T-helper 1 cell treated with Interleukin-12 subunit alpha and Interleukin-12 subunit beta and Interleukin-4 antibody, amounts not matched to agents 30 ng/mL and 1 ng/mL, for 36 hours (primary cell): ENCODE data around the gene ANKHD1. TPM values are rescaled to one million over a fixed set of nuclear protein-coding genes. Genes with fewer than 3 reads are reported as not detected.
"Not testable (repeated sequence)": the region's sequence is repeated elsewhere in the genome, so short reads cannot be mapped to it uniquely, and the experiment has no call there.

Source experiments
- intact Hi-C: fragments of 100-400 bp; cut with micrococcal nuclease; formaldehyde crosslinking; loops from one replicate; pipeline ENCODE4 v1.15.1; 2024
- total RNA-seq: library from RNA; stranded (reverse); gene quantifications from 2 replicates; pipeline ENCODE4 v1.2.3, GENCODE V29; 2022

The ANKHD1 gene
- total RNA-seq, 1 donor from 2014 or later: 165 TPM

GRCh38 chr5:140418862-140419520 is 17.4 kb downstream of the ANKHD1 start:
- intact Hi-C loops: no loop called here

DNA sequence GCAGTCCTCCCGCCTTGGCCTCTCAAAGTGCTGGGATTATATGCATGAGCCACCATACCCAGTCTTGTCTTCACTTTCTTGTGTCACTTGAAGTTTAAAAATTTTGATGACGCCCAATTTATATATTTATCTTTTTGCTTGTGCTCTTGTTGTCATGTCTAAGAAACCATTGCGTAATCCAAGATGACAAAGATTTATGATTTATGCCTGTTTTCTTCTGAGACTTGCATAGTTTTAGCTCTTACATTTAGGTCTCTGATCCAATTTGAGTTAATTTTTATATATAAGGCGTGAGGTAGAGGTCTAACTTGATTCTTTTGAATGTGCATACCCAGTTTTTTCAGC is 18.6 kb downstream of the ANKHD1 start:
- intact Hi-C loops: no loop called here

DNA sequence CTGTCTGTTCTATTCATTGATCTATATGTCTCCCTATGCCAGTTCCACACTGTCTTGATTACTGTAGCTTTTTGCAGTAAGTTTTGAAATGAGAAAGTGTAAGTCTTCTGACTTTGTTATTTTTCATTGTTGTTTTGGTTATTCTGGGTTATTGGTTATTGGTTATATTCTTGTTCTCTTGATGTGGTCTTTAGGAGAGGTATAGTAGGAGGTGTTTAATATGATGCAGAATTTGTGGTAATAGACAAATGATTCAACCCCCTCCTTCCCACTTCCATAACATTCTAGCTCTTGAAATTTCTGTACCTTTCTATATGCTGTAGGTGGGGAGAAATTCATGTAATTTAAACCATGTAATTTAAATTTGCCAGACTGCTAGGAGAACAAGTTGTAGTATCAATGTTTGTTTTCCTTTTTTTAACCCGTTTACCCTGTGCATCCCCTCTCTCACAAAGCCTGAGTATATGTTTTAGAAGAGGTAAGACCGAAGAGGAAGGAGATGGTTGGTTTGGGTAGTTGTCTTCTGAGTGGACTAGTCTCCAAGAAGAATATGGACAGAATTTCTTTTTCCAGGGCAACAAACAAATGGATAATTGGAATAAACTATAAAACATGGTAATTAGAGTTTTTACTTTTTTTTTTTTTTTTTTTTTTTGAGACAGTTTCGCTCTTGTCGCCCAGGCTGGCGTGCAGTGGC is 19.2 kb downstream of the ANKHD1 start:
- intact Hi-C loops: no loop called here

DNA sequence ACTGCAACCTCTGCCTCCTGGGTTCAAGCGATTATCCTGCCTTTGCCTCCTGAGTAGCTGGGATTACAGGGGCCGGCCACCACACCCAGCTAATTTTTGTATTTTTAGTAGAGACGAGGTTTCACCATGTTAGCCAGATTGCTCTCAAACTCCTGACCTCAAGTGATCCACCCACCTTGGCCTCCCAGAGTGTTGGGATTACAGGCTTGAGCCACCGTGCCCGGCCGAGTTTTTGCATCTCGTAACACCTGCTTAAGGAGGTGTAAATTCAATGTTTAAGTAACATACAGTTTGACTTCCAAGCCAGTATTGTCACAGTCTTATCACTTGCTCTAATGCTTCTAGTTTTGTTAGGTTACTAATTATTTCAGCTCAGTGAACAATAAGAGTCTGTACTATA is 19.7 kb downstream of the ANKHD1 start:
- intact Hi-C loops: not testable (repeated sequence)

DNA sequence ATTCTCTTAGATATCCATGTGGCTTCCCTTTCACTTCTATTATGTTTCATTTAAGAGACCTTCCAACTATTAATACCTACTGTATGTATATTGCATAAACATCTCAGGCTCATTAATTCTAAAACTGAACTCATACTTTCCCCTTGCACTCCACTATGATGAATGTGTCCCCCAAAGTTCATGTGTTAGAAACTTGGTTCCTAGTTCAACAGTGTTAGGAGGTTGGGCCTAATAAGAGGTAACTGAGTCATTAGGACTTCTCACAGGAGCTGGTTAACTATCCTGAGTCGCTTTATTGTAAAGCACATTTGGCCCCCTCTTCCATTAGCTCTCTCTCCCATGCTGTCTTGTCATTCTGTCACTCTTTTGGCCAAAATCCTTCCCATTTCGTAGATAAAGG is 22.0 kb downstream of the ANKHD1 start:
- intact Hi-C loops: no loop called here

DNA sequence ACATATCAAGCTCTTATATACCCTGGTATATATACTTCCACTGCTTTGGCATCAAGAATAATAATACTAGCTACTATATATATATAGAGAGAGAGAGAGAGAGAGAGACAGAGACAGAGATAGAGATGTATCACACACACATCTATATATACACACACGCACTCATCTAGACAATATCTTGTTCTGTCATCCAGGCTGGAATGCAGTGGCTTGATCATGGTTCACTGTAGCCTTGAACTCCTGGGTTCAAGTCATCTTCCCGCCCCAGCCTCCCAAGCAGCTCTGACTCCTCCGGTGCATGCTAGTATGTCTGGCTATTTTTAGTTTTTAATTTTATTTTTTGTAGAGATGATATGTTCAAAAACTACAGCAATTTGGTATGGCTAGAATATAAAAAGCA is 22.5 kb downstream of the ANKHD1 start:
- intact Hi-C loops: no loop called here

GRCh38 chr5:140427726-140428125 is 26.1 kb downstream of the ANKHD1 start:
- intact Hi-C loops: not testable (repeated sequence)

GRCh38 chr5:140429724-140430123 is 28.1 kb downstream of the ANKHD1 start:
- intact Hi-C loops: no loop called here

- intact Hi-C loops: no loop called here
Measured at GRCh38 chr5:140432212-140432611, 30.6 kb downstream of the ANKHD1 start.

GRCh38 chr5:140432916-140433315 is 31.3 kb downstream of the ANKHD1 start:
- intact Hi-C loops: no loop called here

DNA sequence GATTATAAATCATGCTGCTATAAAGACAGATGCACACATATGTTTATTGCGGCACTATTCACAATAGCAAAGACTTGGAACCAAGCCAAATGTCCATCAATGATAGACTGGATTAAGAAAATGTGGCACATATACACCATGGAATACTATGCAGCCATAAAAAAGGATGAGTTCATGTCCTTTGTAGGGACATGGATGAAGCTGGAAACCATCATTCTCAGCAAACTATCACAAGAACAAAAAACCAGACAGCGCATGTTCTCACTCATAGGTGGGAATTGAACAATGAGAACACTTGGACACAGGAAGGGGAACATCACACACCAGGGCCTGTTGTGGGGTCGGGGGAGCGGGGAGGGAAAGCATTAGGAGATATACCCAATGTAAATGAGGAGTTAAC is 55.7 kb downstream of the ANKHD1 start:
- intact Hi-C loops: not testable (repeated sequence)

DNA sequence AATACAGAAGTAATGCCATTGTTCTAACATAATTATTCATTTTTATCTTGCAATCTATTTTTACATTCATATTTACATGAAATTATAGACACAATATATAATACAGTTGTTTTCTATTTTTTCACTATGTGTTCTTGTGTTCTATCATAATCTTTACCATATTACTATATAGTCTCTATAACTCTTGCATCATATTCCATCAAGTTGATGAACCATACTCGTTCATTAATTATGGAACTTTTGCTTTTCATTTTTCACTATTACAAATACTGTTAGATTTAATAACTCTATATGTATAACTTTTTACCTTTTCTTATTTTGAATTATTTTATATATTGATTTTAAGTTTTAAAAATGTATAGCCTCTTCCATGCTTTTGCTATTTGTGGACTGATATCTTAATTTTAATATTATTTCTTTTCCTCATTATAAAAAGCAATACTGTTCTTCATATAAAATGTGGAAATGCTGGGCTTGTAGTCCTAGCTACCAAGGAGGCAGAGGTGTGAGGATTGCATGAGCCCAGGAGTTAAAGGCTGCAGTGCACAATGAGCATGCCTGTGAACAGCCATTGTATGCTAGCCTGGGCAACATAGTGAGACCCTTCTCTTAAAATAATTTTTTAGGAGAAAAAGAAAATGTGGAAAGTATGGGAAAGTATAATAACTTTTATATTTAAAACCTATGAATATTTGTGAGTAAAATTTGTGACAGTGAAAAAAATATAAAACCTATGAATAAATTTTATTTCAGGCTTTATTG is 65.5 kb downstream of the ANKHD1 start:
- intact Hi-C loops: no loop called here

GRCh38 chr5:140468188-140468587 is 66.6 kb downstream of the ANKHD1 start:
- intact Hi-C loops: no loop called here

GRCh38 chr5:140469259-140469658 is 67.6 kb downstream of the ANKHD1 start:
- intact Hi-C loops: no loop called here

- intact Hi-C loops: loop anchor here (5.0 kb wide), 1 partner anchor 157 kb away; the partner anchor contains the start of gene TMCO6
Measured at GRCh38 chr5:140480310-140481014, 78.8 kb downstream of the ANKHD1 start.

GRCh38 chr5:140481758-140482157 is 80.1 kb downstream of the ANKHD1 start:
- intact Hi-C loops: loop anchor here (5.0 kb wide), 1 partner anchor 156 kb away; the partner anchor contains the start of gene TMCO6

- intact Hi-C loops: loop anchor here (5.0 kb wide), 1 partner anchor 154 kb away; the partner anchor contains the start of gene TMCO6
Measured at GRCh38 chr5:140483055-140483454, 81.4 kb downstream of the ANKHD1 start.

DNA sequence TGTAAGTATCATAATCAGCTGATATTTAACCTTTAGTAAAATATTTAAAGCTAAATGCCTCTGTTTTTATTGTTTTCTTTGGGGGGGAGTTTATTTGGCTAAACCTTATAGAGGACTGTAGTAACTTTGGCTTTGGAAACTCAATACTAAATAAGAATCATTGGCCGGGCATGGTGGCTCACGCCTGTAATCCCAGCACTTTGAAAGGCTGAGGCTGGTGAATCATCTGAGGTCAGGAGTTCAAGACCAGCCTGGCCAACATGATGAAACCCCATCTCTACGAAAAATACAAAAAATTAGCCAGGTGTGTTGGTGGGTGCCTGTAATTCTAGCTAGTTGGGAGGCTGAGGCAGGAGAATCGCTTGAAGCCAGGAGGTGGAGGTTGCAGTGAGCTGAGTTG is 86.5 kb downstream of the ANKHD1 start:
- intact Hi-C loops: not testable (repeated sequence)

GRCh38 chr5:140488914-140489313 is 87.3 kb downstream of the ANKHD1 start:
- intact Hi-C loops: no loop called here

DNA sequence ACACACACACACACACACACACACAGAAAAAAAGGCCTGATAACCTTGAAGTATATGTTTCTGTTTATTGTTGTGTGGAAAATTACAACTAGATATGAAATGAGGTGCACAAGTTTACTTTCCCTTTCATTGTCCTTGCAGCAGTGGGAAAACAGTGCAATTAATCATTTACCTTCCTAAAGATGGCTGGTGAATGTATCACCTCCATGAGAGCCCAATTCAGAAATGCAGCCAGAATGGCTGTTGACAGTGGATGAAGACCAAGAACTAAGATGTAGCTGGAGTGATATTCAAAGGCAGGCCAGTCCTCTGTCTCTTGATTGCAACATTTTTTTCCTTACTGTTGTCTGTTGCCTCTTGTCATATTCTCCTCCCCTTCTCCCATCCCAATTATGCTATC is 96.3 kb downstream of the ANKHD1 start:
- intact Hi-C loops: no loop called here

- intact Hi-C loops: no loop called here
Measured at GRCh38 chr5:140498591-140498990, 97.0 kb downstream of the ANKHD1 start.

DNA sequence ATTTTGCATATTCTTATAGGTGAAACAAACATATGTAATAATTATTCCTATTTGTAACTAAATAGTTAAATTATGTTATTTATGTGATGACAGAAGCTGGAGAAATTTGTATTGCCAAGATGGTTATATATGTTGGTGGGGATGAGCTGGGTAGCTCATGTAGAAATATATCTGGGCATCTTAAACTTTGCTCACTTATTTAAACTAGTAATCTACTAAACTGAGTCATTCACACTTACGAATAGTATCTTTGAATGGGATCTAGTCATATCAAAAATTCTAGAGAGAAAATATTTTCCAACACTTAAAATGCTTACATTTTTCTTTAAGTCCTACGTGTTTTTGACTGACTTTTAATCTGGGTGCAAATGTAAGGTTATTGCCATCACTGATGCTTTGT is 101.2 kb downstream of the ANKHD1 start:
- intact Hi-C loops: no loop called here
